ENCODE measurements around the gene MRAS.

MRAS gene

GRCh38 chr3:138390582-138390932 is 42.2 kb downstream of the MRAS start:
- Histone ChIP-seq H3K9me2 (replicated peaks; ENCODE audit: insufficient read depth, low read length) (no peaks in the 10 kb centered on the region), H3K9me3 (ENCODE audit: insufficient read depth, low read length) (no peaks in the 10 kb centered on the region), H3K79me2 (ENCODE audit: insufficient read depth, low read length) (no peaks in the 10 kb centered on the region), H4K20me1 (ENCODE audit: low read depth, low read length) (no peaks in the 10 kb centered on the region), H3K4me3 (ENCODE audit: insufficient read depth, low read length, poor library complexity, severe bottlenecking) (no peak overlapping the region), H3K4me2 (ENCODE audit: low read depth, low read length, poor library complexity, severe bottlenecking) (no peak overlapping the region), H3K27me3 (ENCODE audit: low read length) (no peaks in the 10 kb centered on the region), H3F3A (ENCODE audit: insufficient read depth) (no peaks in the 10 kb centered on the region), H3K9ac (ENCODE audit: low read length) (no peak overlapping the region), H3K27ac (ENCODE audit: low read depth, low read length) (no peak overlapping the region), H3K36me3 (ENCODE audit: low read length) (no peaks in the 10 kb centered on the region), H2AFZ (ENCODE audit: low read depth, low read length, severe bottlenecking) (no peak overlapping the region)
- TF ChIP-seq, protein P1, sequence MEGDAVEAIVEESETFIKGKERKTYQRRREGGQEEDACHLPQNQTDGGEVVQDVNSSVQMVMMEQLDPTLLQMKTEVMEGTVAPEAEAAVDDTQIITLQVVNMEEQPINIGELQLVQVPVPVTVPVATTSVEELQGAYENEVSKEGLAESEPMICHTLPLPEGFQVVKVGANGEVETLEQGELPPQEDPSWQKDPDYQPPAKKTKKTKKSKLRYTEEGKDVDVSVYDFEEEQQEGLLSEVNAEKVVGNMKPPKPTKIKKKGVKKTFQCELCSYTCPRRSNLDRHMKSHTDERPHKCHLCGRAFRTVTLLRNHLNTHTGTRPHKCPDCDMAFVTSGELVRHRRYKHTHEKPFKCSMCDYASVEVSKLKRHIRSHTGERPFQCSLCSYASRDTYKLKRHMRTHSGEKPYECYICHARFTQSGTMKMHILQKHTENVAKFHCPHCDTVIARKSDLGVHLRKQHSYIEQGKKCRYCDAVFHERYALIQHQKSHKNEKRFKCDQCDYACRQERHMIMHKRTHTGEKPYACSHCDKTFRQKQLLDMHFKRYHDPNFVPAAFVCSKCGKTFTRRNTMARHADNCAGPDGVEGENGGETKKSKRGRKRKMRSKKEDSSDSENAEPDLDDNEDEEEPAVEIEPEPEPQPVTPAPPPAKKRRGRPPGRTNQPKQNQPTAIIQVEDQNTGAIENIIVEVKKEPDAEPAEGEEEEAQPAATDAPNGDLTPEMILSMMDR (IDR thresholded peaks at IDR 0.05; ENCODE audit: insufficient read depth, low read length, poor library complexity, severe bottlenecking): no peak
- TF ChIP-seq EZH2phosphoT487 (conservative IDR thresholded peaks at IDR 0.05; ENCODE audit: low read length): no peak

DNA sequence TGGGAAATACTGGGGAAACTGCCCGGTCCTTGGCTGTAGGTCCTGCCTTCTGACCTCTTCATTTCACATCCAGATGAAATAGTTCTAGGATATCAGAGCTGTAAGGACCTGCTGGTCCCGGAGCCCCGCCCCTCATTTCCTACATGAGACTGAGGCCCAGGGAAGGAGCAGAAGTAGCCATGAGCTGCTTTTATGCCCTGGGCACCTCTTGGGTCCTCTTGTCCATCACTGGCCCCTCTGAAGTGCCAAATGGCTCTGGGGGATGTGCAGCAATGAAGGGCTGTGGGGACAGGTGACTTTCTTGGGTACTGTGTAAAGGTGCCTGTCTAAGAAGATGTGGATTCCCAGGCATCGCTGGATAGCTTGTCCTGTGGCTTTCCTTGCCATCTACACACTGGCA is 45.8 kb downstream of the MRAS start:
- no peaks in the 10 kb centered on the region for H3F3A ChIP-seq (ENCODE audit: insufficient read depth)
- no peak overlapping the region for H3K9ac ChIP-seq (ENCODE audit: low read length)
- H3K9me2 ChIP-seq (replicated peaks; ENCODE audit: insufficient read depth, low read length): no peaks in the 10 kb centered on the region
- no peaks in the 10 kb centered on the region for H3K79me2 ChIP-seq (ENCODE audit: insufficient read depth, low read length)
- no peaks in the 10 kb centered on the region for H3K9me3 ChIP-seq (ENCODE audit: insufficient read depth, low read length)
- no peaks in the 10 kb centered on the region for H3K27me3 ChIP-seq (ENCODE audit: low read length)
- no peak overlapping the region for H3K27ac ChIP-seq (ENCODE audit: low read depth, low read length)
- H2AFZ ChIP-seq (ENCODE audit: low read depth, low read length, severe bottlenecking): no peak overlapping the region
- no peak overlapping the region for H3K4me2 ChIP-seq (ENCODE audit: low read depth, low read length, poor library complexity, severe bottlenecking)
- no peaks in the 10 kb centered on the region for H3K36me3 ChIP-seq (ENCODE audit: low read length)
- TF ChIP-seq, protein P1 (IDR thresholded peaks at IDR 0.05; ENCODE audit: insufficient read depth, low read length, poor library complexity, severe bottlenecking): no peak
- no peaks in the 10 kb centered on the region for H4K20me1 ChIP-seq (ENCODE audit: low read depth, low read length)
- no peak overlapping the region for H3K4me3 ChIP-seq (ENCODE audit: insufficient read depth, low read length, poor library complexity, severe bottlenecking)

- Histone ChIP-seq H3K9me2 (replicated peaks; ENCODE audit: insufficient read depth, low read length) (no peaks in the 10 kb centered on the region), H3K27me3 (ENCODE audit: low read length) (no peaks in the 10 kb centered on the region), H3K9ac (ENCODE audit: low read length) (no peak overlapping the region), H3K4me2 (ENCODE audit: low read depth, low read length, poor library complexity, severe bottlenecking) (no peak overlapping the region), H3K4me3 (ENCODE audit: insufficient read depth, low read length, poor library complexity, severe bottlenecking) (no peak overlapping the region), H3K79me2 (ENCODE audit: insufficient read depth, low read length) (no peaks in the 10 kb centered on the region), H3F3A (ENCODE audit: insufficient read depth) (no peaks in the 10 kb centered on the region), H2AFZ (ENCODE audit: low read depth, low read length, severe bottlenecking) (no peak overlapping the region), H3K36me3 (ENCODE audit: low read length) (no peaks in the 10 kb centered on the region), H3K27ac (ENCODE audit: low read depth, low read length) (no peak overlapping the region), H3K9me3 (ENCODE audit: insufficient read depth, low read length) (no peaks in the 10 kb centered on the region), H4K20me1 (ENCODE audit: low read depth, low read length) (no peaks in the 10 kb centered on the region)
- TF ChIP-seq EZH2phosphoT487 (conservative IDR thresholded peaks at IDR 0.05; ENCODE audit: low read length): no peak
- TF ChIP-seq, protein P1 (IDR thresholded peaks at IDR 0.05; ENCODE audit: insufficient read depth, low read length, poor library complexity, severe bottlenecking): no peak
These were observed 46.3 kb downstream of the MRAS start for GRCh38 chr3:138394686-138395085.

Measured in SU-DHL-6 (cell line).